ENCODE data around the gene SSBP2.

DNA sequence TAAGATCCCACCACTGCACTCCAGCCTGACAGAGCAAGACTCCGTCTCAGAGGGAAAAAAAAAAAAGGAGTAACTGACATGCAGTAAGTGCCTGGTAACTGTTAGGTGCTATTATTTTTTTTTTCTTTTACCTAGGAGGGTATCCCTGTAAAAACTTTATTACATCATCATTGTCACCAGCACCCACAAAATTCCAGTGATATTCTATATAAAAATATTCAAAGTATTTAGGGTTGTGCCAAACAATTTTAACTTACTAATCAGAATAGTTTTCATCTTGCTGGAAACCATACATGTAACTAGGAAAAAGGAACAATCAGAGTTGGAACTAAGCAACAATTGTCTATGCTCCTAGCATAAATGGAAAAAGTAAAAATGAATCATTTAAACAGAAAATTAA is 112.4 kb downstream of the SSBP2 start:
- TF ChIP-seq POLR2AphosphoS5 (IDR thresholded peaks at IDR 0.05; ENCODE audit: low read depth, low read length) (no peak), SIN3A (IDR thresholded peaks at IDR 0.05; ENCODE audit: borderline replicate concordance, insufficient read depth, low read length) (no peak)

Measured in PFSK-1 (cell line).